ENCODE measurements around the gene ATXN1.
"Not testable (repeated sequence)": the region's sequence is repeated elsewhere in the genome, so short reads cannot be mapped to it uniquely, and the experiment has no call there.

The ATXN1 gene

GRCh38 chr6:16702627-16703378, 58.5 kb downstream of the ATXN1 start:
- in situ Hi-C loops (cut with HindIII; ENCODE audit: low sequenced_read_pairs) = not testable (repeated sequence)

GRCh38 chr6:16700916-16701234, 60.4 kb downstream of the ATXN1 start:
- in situ Hi-C loops (cut with HindIII; ENCODE audit: low sequenced_read_pairs) = no loop called here

DNA sequence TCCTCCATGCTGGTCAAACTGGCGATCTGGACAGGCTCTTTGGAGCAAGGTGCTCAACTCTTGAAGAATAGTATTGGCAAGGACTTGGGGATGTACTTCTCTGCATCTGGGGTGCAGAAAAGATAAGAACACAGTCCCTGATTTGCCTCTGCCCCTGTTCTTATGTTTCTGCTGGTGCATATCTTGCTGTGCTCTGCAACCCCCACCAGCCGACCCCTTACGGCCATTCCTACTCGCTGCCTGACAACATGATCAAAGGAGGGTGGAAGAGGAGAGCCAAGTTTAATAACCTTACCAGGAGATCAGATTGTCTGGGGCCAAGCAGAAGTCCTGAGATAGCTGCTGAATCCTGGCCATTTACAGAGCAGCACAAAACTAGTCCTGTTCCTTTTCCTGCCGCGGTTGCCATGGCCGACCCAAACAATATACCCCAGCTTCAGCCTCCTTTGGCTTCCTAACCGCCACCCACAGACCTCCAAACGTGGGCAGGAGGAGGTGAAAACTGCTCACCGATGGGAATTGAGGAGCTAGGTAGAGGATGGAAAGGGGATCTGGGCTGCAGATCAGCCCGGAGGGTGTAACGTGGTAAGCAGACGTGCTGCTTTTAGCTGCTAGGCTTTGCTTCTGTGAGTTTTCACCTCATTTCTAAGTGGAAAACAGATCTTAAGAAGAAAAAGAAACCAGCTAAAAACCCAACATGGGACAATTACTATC, 60.9 kb downstream of the ATXN1 start:
- in situ Hi-C loops (cut with HindIII; ENCODE audit: low sequenced_read_pairs) = no loop called here

- in situ Hi-C loops (cut with HindIII; ENCODE audit: low sequenced_read_pairs) = no loop called here
Observed at GRCh38 chr6:16698997-16699868, 62.0 kb downstream of the ATXN1 start.

GRCh38 chr6:16698162-16698533, 63.1 kb downstream of the ATXN1 start:
- in situ Hi-C loops (cut with HindIII; ENCODE audit: low sequenced_read_pairs) = no loop called here

DNA sequence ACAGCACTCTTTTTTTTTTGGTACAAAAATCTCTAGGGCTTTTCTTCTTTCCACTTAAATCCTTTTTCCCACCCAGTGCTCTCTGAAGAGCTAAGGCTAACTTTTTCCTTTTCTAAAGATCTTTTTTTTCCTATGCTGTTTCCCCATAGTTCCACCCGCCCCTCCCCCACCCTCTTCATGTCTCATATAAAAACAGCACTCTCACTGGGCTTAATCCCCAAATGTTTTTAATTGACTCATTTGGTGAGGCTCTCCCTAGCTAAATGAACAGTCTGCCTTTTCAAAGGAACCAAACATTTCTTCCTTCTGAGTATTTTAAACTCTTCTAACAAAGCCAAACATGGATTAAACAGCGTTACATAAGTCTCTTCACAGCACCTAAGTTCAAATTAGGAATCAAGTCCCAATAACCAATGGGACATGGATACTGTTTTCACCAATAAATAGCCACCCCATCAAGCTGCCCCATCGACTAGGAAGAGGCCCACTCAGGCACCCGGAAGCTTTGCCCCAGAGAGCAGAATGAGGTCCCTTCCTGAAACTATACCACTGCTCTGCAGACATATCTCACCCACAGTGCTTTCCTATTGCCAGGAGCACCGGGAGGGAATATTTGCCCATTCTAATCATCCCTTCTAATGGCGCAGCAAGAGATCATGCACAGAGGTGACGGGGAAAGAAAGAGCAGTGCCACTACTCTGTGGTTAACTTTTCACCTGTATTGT, 63.7 kb downstream of the ATXN1 start:
- in situ Hi-C loops (cut with HindIII; ENCODE audit: low sequenced_read_pairs) = no loop called here

DNA sequence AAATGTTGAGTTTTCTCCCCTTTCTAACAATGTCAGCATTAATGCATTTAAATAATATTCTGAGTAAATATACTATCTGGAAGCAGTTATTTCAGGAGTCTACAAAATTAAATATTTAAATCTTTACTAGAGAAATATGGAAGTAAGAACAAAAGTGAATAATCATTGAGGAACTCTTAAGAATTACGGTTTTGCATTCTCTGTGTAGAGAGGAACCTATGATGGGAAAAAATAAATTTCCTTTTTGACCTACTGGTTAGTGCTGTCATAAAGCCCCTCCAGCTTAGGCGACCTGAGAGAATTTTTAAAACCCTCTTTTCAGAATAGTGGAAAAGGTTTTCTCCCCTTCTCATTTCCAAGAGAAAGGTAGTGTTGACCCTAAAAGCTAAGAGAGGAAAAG, 64.8 kb downstream of the ATXN1 start:
- in situ Hi-C loops (cut with HindIII; ENCODE audit: low sequenced_read_pairs) = no loop called here

- in situ Hi-C loops (cut with HindIII; ENCODE audit: low sequenced_read_pairs) = no loop called here
Observed at GRCh38 chr6:16694781-16695578, 66.3 kb downstream of the ATXN1 start.

GRCh38 chr6:16691324-16691723, 69.9 kb downstream of the ATXN1 start:
- in situ Hi-C loops (cut with HindIII; ENCODE audit: low sequenced_read_pairs) = no loop called here

- in situ Hi-C loops (cut with HindIII; ENCODE audit: low sequenced_read_pairs) = no loop called here
Observed at GRCh38 chr6:16690608-16691142, 70.6 kb downstream of the ATXN1 start.

DNA sequence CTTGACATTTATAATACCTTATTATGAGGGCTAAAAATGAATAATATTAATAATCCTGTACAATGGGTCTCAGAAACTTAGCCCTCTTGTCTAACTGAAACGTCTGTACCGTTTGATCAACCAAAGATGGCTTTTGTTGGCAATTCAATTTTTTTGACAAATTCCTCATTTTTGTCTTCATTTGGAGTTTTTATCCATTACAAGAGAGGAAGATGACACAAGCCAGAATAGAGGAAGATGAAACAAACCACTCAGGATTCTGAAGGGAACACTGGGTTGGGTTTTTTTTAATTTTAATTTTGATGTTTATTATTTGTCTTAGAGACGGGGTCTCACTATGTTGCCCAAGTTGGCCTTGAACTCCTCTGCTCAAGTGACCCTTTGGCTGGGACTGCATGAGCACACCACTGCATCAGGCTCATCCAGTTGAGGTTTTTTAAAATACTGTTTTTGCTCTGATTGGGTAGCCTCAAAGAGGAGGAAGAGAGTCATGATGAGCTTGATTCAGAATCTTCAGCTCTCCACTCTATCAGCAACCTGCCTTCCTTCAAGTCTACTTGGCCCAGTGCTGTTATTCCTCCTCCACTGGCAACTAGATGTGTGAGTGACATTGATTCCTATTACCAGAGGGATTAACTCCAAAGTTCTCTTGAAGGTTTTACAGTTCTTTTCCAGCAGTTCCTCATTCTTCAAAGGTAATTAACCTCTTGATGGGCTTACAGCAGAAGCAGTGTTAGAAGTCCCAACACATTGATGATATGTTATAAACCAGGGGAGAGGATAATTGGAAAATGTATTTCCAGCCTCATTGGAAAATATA, 71.3 kb downstream of the ATXN1 start:
- in situ Hi-C loops (cut with HindIII; ENCODE audit: low sequenced_read_pairs) = no loop called here

- in situ Hi-C loops (cut with HindIII; ENCODE audit: low sequenced_read_pairs) = no loop called here
Observed at GRCh38 chr6:16688984-16689636, 72.2 kb downstream of the ATXN1 start.

DNA sequence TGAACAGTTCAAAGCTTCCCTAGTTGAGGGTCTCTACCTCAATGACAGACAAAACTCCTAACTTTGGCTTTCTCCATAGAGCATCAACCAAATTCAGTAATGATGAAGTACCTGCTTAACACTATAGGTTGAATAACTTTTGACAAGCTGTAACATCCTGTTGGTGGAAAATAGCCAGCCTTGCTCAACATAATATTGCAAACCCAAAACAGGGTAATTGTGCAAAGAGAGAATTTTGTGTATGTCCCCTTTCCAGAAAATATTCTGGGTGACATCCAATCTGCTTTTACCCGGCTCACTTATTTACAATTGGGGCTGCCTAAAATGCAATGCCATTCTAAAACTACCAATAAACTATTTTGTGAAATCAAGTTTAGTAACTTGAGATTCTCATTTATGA, 72.8 kb downstream of the ATXN1 start:
- in situ Hi-C loops (cut with HindIII; ENCODE audit: low sequenced_read_pairs) = no loop called here

GRCh38 chr6:16687045-16687444, 74.2 kb downstream of the ATXN1 start:
- in situ Hi-C loops (cut with HindIII; ENCODE audit: low sequenced_read_pairs) = no loop called here

DNA sequence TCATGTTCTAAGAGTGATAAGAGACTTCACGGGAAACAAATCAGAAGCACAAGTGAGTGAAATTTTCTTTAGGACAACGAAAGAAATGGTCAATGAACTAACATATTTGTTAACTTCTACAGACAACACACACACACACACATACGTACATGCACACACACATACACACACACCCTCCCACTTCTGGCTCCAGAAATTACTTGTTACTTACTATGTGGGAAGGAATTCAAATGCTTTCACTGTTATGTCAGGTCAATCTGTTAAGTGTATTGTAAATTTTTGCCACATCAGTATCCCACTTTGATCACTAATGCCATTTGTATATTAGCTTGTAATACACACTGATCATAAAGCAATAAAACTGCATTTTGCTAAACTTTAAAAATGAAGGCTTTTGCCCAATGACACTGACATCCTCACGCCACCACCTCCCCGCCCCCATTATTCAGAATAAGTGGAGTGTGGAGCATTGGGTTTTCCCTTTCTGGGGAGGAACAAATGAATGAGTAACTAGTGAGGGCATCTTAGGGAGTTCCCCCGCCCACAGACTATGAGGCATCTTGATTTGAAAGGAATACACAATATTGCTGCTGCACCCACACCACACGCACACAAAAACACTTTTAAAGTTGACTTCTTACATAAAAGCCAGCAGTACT, 76.2 kb downstream of the ATXN1 start:
- in situ Hi-C loops (cut with HindIII; ENCODE audit: low sequenced_read_pairs) = no loop called here

GRCh38 chr6:16684195-16684689, 77.0 kb downstream of the ATXN1 start:
- in situ Hi-C loops (cut with HindIII; ENCODE audit: low sequenced_read_pairs) = no loop called here

- in situ Hi-C loops (cut with HindIII; ENCODE audit: low sequenced_read_pairs) = no loop called here
Observed at GRCh38 chr6:16683641-16684194, 77.5 kb downstream of the ATXN1 start.
